ENCODE measurements around the gene FBXL13.
"Not testable (repeated sequence)": the region's sequence is repeated elsewhere in the genome, so short reads cannot be mapped to it uniquely, and the experiment has no call there.

FBXL13 gene

DNA sequence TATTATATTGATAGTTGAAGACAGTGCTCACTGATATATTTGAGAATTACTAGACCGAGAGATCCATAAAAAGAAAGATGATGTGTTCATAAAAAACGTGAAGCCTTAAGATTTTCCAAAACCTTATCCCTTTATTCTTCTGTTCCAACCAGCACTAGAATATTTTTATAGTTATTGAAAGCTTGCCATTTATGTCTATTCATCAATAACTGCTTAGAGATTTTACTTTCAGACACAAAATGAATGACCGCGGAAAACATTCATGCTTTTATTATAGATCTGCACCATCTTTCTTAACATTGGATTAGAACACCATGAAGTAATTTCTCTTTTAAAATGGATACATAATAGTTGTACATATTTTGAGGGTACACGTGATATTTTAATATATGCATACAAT is 77.6 kb downstream of the FBXL13 start:
- H3K4me3 Mint-ChIP-seq: no peak overlapping the region
- H3K27me3 Mint-ChIP-seq: peaks cover 0 to 5% of the 10 kb centered on the region in 2 donors
- ATAC-seq (replicated peaks) (no peak), DNase-seq (no peak)
- H3K27ac Mint-ChIP-seq: no peak overlapping the region
- no peaks in the 10 kb centered on the region for H3K36me3 Mint-ChIP-seq (ENCODE audit: insufficient read depth)
- H3K9me3 Mint-ChIP-seq: peaks cover 0 to 4% of the 10 kb centered on the region in 2 donors
- H3K4me1 Mint-ChIP-seq (ENCODE audit: low read depth in 2 of 2): no peaks in the 10 kb centered on the region

DNA sequence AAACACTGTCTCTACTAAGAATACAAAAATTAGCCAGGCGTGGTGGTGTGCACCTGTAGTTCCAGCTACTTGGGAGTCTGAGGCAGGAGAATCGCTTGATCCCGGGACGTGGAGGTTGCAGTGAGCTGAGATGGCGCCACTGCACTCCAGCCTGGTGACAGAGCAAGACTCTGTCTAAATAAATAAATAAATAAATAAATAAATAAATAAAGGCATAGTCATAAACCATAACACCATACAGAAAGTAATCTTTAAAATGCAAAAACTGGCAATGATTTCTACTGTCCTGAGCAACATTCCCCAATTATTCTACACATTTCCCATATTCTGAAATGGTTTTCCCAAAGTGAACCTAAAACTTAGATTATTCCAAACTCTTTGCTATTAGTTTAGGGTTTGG is 79.0 kb downstream of the FBXL13 start:
- ATAC-seq (replicated peaks); H3K4me1 Mint-ChIP-seq (ENCODE audit: low read depth in 2 of 2); H3K36me3 Mint-ChIP-seq (ENCODE audit: insufficient read depth); H3K9me3 Mint-ChIP-seq; H3K27ac Mint-ChIP-seq; H3K4me3 Mint-ChIP-seq; DNase-seq; H3K27me3 Mint-ChIP-seq: not testable (repeated sequence)

DNA sequence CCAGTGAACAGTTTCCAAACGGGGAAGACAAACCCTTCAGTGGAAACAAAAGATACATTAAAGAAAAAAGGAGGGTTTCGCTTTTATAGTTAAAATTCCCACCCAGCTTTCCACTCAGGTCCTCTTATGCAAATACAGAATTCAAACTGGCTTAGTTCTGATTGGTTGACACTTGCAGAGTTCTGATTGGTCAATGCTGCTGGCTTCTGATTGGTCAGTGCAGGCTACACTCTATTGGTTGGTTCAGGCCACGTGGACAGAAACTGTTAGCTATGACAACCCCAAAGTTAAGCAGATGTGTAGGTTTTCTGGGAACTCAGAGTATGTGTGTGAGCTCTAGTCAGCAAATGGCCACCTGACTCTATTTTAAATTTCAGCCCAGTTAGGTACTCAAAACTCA is 80.0 kb downstream of the FBXL13 start:
- H3K27ac Mint-ChIP-seq: no peak overlapping the region
- H3K4me1 Mint-ChIP-seq (ENCODE audit: low read depth in 2 of 2): no peaks in the 10 kb centered on the region
- no peaks in the 10 kb centered on the region for H3K9me3 Mint-ChIP-seq
- DNase-seq (no peak), ATAC-seq (replicated peaks) (no peak)
- no peak overlapping the region for H3K4me3 Mint-ChIP-seq
- no peaks in the 10 kb centered on the region for H3K36me3 Mint-ChIP-seq (ENCODE audit: insufficient read depth)
- no peaks in the 10 kb centered on the region for H3K27me3 Mint-ChIP-seq

DNA sequence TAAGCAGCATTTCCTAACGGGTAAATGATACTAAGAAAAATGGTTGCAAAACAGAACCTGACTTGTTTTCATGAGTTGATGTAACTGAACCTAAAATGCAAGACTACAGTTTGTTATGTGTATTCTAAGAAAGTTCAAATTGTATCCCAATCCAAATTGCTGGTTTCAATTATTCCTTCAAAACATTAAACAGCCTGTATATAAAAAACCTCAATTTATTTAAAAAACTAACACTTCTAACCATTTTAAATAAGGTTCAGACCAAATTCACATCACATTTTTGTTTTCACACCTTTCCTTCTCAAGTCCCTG is 80.9 kb downstream of the FBXL13 start:
- DNase-seq (no peak), ATAC-seq (replicated peaks) (no peak)
- H3K4me3 Mint-ChIP-seq: no peak overlapping the region
- peaks cover 0 to 1% of the 10 kb centered on the region in 2 donors for H3K27me3 Mint-ChIP-seq
- H3K4me1 Mint-ChIP-seq (ENCODE audit: low read depth in 2 of 2): no peaks in the 10 kb centered on the region
- H3K36me3 Mint-ChIP-seq (ENCODE audit: insufficient read depth): no peaks in the 10 kb centered on the region
- no peak overlapping the region for H3K27ac Mint-ChIP-seq
- H3K9me3 Mint-ChIP-seq: no peaks in the 10 kb centered on the region

DNA sequence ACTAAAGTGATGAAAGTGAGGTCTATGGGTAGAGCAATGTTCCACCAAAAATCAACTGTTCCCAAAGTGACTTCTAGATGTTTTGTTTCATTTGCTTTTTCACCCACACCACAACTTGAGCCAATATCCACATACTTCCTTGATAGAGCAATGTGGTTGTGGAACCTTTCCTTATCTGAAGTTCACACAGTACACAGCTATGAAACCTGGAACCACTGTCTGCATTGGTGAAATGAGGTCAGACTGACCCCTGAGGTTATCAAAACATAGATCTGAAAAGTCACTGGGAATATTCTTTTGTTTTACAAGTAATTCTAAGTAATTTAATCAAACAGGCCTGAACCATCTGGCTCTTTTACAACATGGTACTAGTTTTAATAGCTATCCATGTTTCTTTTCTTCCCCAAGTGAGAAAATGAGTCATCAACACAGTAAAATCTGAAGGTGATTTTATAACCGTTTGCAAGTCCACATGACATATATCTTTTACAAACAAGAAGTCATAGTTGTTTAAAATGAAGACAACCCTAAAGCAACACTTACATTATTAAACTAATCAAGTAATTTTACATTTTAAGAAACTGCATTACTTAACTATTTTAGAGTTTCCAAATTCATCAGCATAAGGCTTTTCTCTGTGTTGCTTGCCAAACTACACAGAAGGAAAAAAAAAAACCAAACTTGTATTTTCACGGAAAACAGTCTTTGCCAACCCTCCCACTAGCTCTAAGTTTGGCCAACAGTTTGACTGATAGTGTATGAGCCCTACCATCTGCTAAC is 81.5 kb downstream of the FBXL13 start:
- Mint-ChIP-seq H3K4me3 (no peak overlapping the region), H3K36me3 (ENCODE audit: insufficient read depth) (no peaks in the 10 kb centered on the region), H3K4me1 (ENCODE audit: low read depth in 2 of 2) (no peaks in the 10 kb centered on the region), H3K27ac (no peak overlapping the region), H3K9me3 (no peaks in the 10 kb centered on the region), H3K27me3 (peaks cover 4 to 7% of the 10 kb centered on the region in 2 donors)
- DNase-seq (no peak), ATAC-seq (replicated peaks) (no peak)

DNA sequence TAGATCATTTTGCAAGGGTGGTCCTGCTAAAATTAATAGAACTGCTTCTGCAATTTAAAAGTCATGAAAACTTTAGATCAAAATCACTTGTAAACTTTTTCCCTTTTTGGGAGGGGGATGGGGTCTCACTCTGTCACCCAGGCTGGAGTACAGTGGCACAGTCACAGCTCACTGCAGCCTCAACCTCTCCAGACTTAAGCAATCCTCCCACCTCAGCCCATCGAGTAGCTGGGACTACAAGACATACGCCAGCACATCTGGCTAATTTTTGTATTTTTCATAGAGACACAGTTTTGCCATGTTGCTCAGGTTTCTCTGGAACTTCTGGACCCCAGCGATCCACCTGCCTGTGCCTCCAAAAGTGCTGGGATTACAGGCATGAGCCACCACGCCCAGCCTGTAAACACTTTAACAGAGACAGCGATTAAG is 82.1 kb downstream of the FBXL13 start:
- Mint-ChIP-seq H3K27ac (no peak overlapping the region), H3K9me3 (no peaks in the 10 kb centered on the region), H3K27me3 (peaks cover 10 to 13% of the 10 kb centered on the region in 2 donors), H3K4me3 (no peak overlapping the region), H3K4me1 (ENCODE audit: low read depth in 2 of 2) (no peaks in the 10 kb centered on the region), H3K36me3 (ENCODE audit: insufficient read depth) (no peaks in the 10 kb centered on the region)
- no peak for DNase-seq
- no peak for ATAC-seq (replicated peaks)

DNA sequence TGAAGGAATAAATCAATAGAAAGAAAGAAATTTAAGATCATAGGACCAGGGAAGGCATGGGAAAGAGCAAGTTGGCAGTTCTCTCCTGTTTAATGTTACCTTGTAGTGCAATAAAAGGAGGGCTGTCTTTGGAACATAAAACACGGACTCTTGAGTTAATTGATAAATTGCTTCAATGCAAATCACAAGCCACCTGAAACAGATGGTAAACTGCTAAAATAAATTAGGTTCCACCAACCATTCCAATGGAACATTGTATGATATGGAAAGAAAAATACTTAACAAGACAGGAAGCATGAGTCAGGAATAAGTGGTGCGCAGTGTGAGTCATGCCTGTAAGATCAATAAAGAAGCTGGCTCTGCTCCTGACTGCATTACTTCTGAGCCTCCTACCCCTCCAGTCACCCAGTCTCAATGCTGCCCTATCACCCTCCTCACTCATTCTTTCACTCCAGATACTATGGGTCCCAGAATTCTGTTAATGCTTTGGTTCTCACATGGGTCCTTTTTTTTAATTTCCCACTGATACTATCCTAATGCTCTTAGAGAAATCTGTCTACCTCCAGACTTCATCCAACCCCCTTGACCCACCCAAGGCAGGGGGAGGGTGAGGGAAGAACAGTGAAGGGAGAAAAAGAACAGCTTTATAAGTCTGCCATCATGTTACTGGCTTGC is 82.9 kb downstream of the FBXL13 start:
- H3K4me3 Mint-ChIP-seq: no peak overlapping the region
- no peaks in the 10 kb centered on the region for H3K4me1 Mint-ChIP-seq (ENCODE audit: low read depth in 2 of 2)
- no peak for ATAC-seq (replicated peaks)
- peaks cover 11 to 14% of the 10 kb centered on the region in 2 donors for H3K27me3 Mint-ChIP-seq
- no peaks in the 10 kb centered on the region for H3K36me3 Mint-ChIP-seq (ENCODE audit: insufficient read depth)
- no peaks in the 10 kb centered on the region for H3K9me3 Mint-ChIP-seq
- no peak for DNase-seq
- H3K27ac Mint-ChIP-seq: no peak overlapping the region

DNA sequence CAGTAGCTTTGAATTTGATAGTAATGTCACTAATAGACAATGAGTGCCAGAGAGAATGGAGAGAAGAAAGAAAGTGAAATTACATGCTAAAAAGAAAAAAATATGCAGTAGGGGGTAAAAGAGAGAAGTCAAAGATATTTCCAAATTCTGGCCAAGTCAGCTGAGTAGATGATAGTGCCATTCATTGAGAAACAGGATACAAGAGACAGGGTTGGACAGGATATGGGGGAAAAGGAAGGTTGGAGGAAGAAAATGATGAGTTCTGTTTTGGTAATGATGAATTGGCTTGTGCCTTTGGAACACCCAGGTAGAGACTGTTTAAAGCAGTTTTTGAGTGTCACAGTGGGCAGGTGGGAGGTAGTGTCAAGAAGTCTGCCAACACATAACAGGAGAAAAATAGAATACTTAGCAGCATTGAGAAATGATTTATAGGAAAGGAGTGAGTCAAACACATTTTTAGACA is 83.5 kb downstream of the FBXL13 start:
- no peak overlapping the region for H3K4me3 Mint-ChIP-seq
- ATAC-seq (replicated peaks) (no peak), DNase-seq (no peak)
- H3K27ac Mint-ChIP-seq: no peak overlapping the region
- no peaks in the 10 kb centered on the region for H3K4me1 Mint-ChIP-seq (ENCODE audit: low read depth in 2 of 2)
- peaks cover 11 to 19% of the 10 kb centered on the region in 2 donors for H3K27me3 Mint-ChIP-seq
- H3K9me3 Mint-ChIP-seq: no peaks in the 10 kb centered on the region
- H3K36me3 Mint-ChIP-seq (ENCODE audit: insufficient read depth): no peaks in the 10 kb centered on the region

DNA sequence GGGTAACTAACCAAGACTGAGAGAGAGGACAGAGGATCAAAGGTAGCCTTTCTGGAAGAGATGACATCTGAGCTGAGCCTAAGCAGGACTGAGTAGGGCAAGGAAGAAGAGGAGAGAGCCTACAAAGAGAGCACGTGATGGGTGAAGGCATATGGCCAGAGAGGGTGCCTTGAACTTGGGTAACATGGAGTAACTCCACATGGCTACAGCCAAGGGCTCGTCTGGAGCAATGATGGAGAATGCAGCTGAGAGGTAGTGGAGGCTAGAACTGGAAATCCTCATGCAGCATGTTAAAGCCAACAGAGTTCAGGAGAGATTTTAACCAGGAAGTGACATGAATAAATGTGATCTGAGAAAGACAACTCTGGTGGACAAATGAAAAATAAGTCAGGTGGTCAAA is 84.0 kb downstream of the FBXL13 start:
- Mint-ChIP-seq H3K4me1 (ENCODE audit: low read depth in 2 of 2) (no peaks in the 10 kb centered on the region), H3K9me3 (no peaks in the 10 kb centered on the region), H3K27me3 (peaks cover 11 to 21% of the 10 kb centered on the region in 2 donors), H3K4me3 (no peak overlapping the region), H3K36me3 (ENCODE audit: insufficient read depth) (no peaks in the 10 kb centered on the region), H3K27ac (no peak overlapping the region)
- DNase-seq (no peak), ATAC-seq (replicated peaks) (no peak)

DNA sequence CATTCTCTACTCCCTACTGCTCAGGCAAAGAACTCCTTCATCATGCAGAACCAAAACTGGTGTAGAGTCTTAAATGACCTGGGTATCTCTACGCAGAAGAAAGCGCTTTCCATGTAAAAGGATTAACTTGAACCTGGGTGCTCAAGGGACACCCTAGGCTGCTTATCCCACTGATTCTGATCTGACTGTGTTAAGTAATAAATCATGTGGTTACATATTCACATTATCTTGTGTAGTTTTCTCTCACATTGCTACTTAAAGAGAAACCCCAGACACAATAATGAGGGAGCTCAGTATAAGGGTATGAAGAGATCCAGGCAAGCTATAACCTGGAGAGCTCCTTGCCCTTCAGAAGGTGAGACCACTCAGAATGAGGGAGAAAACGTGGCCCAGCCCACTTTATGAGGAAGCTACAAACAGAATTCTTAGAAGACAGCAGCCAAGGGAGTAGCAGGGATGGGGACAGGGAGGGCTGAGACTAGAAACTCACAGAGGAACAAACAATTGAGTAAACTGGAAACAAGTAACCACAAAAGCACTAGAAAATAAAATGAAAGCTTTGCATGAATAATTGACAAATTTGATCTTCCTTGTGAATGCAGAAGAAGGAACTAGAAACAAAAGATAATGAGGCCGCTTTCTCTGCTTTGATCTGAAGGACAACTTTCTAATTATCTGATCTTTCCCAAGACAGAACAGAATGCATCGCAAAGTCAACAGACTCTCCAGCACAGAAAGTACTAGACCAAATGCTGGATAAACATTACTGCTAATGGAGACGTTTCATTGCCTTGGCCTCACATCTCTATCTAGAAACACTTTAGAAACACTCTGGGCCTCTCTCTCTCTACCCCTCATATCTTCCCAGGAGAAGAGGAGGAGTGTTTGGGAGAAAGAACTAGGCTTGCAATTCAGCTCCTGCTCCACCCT is 85.7 kb downstream of the FBXL13 start:
- no peak for ATAC-seq (replicated peaks)
- DNase-seq: no peak
- Mint-ChIP-seq H3K4me1 (ENCODE audit: low read depth in 2 of 2) (no peaks in the 10 kb centered on the region), H3K27ac (no peak overlapping the region), H3K27me3 (peaks cover 11 to 21% of the 10 kb centered on the region in 2 donors), H3K4me3 (no peak overlapping the region), H3K36me3 (ENCODE audit: insufficient read depth) (no peaks in the 10 kb centered on the region), H3K9me3 (no peaks in the 10 kb centered on the region)

DNA sequence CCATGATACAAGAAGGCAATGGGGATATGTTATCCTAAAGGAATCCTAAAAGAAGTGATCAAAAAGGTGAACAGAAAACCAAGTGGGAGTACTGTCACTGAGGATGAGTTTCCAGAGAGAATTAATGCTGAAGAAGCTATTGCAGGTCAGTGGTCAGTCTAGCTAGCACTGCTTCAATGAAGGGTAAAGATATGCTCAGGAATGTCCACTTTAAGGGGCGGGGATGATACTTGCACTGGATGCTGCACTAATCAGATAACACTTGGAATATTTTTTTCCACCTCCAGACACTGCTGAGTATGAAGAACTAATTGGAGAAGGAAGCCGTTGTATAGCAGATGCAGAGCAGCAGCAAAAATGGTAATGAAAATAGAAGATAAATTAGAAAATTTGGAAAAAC is 86.5 kb downstream of the FBXL13 start:
- Mint-ChIP-seq H3K4me1 (ENCODE audit: low read depth in 2 of 2) (no peaks in the 10 kb centered on the region), H3K9me3 (no peaks in the 10 kb centered on the region), H3K4me3 (no peak overlapping the region), H3K27ac (no peak overlapping the region), H3K27me3 (peaks cover 11 to 21% of the 10 kb centered on the region in 2 donors), H3K36me3 (ENCODE audit: insufficient read depth) (no peaks in the 10 kb centered on the region)
- ATAC-seq (replicated peaks) (no peak), DNase-seq (no peak)

DNA sequence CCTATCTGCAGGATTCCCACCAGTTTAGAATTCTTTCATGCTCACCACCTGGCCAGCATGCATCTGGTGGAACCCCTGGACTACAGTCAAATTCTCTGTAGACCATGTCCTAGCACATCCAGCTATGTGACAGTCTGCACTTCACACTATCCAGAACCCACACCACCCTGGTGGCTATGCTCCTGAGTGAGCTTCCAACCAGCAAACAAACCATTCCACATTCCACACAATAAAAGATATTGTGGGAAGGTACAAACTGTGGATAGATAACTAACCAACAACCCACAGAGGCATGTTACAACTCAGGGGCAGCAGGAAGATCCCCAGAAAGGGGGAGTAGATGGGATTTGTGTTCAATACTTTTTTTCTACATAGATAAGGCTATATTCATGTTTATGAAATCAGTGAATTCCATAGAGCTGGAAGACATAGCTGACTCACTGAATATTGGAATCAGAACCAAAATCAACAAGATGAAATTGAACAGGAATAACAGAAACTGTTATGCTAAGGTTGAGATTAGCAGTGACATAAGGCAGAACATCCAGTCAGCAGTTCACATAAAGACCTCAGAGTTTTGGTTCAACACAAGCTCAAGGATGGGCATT is 89.3 kb downstream of the FBXL13 start:
- no peaks in the 10 kb centered on the region for H3K9me3 Mint-ChIP-seq
- H3K36me3 Mint-ChIP-seq (ENCODE audit: insufficient read depth): no peaks in the 10 kb centered on the region
- H3K27me3 Mint-ChIP-seq: peaks cover 11 to 21% of the 10 kb centered on the region in 2 donors
- DNase-seq (no peak), ATAC-seq (replicated peaks) (no peak)
- H3K4me1 Mint-ChIP-seq (ENCODE audit: low read depth in 2 of 2): no peaks in the 10 kb centered on the region
- no peak overlapping the region for H3K27ac Mint-ChIP-seq
- no peak overlapping the region for H3K4me3 Mint-ChIP-seq

DNA sequence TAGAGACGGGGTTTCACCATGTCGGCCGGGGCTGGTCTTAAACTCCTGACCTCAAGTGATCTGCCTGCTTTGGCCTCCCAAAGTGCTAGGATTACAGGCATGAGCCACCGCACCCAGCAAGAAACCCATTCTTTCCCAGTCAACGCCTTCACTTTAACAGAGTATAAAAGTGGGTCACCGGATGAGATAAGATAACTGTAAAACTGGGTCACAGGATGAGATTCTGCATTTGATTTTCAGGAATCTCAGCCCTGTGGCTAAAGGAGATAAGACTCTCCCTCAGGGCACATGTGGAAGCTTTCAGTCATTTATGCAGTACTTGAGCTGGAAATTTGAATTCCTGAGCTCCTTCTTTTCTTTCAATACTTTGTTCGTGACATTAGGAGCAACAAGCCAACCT is 91.0 kb downstream of the FBXL13 start:
- H3K9me3 Mint-ChIP-seq: no peaks in the 10 kb centered on the region
- DNase-seq (no peak), ATAC-seq (replicated peaks) (no peak)
- H3K4me3 Mint-ChIP-seq: no peak overlapping the region
- H3K27me3 Mint-ChIP-seq: peaks cover 11 to 19% of the 10 kb centered on the region in 2 donors
- H3K4me1 Mint-ChIP-seq (ENCODE audit: low read depth in 2 of 2): no peaks in the 10 kb centered on the region
- no peak overlapping the region for H3K27ac Mint-ChIP-seq
- no peaks in the 10 kb centered on the region for H3K36me3 Mint-ChIP-seq (ENCODE audit: insufficient read depth)
